Midbrain (tissue), 1 donor: Measurements from ENCODE around the gene HCAR2.
"Not testable (repeated sequence)": the region's sequence is repeated elsewhere in the genome, so short reads cannot be mapped to it uniquely, and the experiment has no call there.

Experiments used
- DNase-seq: peaks from one replicate; lab custom pipeline; 2025; lab: John Stamatoyannopoulos, UW

HCAR2 gene

DNA sequence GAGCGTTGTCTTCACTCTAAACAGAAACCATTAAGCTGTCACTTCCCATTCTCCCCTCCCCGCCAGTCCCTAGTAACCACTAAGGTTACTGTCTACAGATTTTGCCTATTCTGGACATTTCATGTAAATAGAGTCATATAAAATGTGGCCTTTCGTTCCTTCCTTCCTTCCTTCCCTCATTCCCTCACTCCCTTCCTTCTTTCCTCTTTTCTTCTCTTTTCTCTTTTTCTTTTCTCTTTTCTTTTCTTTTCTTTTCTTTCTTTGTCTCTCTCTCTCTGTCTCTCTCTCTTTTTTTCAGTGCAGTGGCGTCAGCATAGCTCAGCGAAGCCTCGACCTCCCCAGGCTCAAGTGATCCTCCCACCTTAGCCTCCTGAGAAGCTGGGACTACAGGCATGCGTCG, 37.8 kb downstream of the HCAR2 start:
- no peak for DNase-seq

DNA sequence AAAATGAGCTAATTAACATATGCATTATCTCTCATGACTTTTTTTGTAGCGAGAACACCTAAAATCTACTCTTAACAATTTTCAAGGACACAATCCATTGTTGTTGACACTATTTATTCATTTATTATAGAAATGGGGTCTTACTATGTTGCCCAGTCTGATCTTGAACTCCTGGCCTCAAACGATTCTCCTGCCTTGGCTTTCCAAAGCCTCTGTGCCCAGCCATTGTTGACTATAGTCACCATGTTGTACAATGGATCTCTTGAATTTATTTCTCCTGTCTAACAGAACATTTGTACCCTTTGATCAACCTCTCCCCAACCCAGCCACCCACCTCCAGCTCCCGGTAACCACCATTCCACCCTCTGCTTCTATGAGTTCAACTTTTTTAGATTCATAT, 41.2 kb downstream of the HCAR2 start:
- DNase-seq = no peak

DNA sequence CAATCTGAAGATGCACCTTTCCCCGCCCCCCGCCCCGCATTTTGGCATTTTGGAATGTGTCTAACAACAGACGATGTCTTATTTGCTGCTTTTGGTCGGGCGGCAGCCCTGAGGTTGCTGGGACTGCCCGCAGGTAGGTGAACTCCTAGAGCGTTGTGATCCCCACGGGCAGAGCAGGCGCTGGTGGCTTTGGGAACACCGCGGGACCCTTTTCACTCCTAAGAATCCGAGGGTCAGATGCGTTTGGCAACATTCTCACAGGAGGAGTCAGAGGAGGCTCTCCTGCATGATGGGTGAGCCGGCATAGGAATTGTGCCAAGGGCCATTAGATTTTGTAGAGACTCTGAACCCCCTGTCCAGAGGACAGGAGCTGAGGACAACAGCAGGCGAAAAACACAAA, 41.9 kb downstream of the HCAR2 start:
- DNase-seq = no peak

- no peak for DNase-seq
Measured at GRCh38 chr12:122659579-122659978, 43.6 kb downstream of the HCAR2 start.

DNA sequence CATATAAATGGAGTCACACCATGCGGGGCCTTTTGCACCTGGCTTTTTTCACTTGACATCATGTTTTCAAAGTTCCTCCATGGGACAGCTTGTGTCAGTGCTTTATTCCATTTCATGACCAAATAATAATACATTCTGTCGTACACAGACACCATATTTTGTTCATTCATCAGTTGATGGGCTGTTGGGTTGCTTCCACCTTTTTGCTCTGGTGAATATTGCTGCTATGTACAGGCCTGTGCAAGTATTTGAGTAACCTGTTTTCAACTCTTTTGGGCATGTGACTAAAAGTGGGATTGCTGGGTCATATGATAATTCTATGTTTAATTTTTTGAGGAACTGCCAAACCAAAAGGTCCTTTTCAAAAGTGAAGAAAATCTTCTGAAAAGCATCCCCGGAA, 46.9 kb downstream of the HCAR2 start:
- no peak for DNase-seq

- DNase-seq = not testable (repeated sequence)
Measured at GRCh38 chr12:122653291-122653690, 49.9 kb downstream of the HCAR2 start.

DNA sequence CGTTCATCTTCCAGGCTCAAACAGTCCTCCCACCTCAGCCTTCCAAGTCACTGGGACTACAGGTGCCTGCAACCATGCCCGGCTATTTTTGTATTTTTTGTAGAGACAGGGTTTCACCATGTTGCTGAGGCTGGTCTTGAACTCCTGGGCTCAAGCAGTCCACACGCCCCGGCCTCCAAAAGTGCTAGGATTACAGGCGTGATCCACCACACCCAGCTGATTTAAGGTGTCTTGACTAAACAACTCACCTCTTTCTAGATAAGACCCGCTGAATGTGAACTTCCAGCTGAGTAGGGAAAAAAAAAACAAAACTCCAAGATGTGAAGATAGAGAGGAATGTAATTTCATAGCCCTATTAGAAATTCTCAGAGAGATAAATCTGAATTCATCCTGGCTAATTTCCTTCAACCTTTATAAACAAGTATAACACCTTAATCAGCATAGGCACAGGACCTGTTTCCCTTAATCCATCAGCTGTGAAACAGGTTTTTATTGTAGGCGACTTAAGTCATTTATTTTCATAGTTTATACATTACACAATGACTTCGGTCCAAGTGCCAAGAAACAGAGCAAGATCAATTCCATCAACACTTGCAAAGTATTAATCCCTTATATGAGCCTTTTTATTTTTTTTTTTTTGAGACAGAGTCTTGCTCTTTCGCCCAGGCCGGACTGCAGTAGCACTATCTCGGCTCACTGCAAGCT, 51.5 kb downstream of the HCAR2 start:
- no peak for DNase-seq
